Activated CD4-positive, alpha-beta T cell treated with anti-CD3 and anti-CD28 coated beads, Interleukin-2, Interleukin-6, amounts not matched to agents 100 ng/mL and 50 ng/mL, durations not matched to agents 16 hours and 8 hours (primary cell): ENCODE results near the gene WDR59.
A peak's percentile ranks its signal among the peaks of the same experiment; 100 is the strongest.

Source experiments
- DNase-seq: peaks from one replicate; pipeline ENCODE4 v3.0.0-alpha.2; 2020

Gene WDR59

GRCh38 chr16:74901606-74902005 lies 83.3 kb downstream of the WDR59 start:
- no peak for DNase-seq

DNA sequence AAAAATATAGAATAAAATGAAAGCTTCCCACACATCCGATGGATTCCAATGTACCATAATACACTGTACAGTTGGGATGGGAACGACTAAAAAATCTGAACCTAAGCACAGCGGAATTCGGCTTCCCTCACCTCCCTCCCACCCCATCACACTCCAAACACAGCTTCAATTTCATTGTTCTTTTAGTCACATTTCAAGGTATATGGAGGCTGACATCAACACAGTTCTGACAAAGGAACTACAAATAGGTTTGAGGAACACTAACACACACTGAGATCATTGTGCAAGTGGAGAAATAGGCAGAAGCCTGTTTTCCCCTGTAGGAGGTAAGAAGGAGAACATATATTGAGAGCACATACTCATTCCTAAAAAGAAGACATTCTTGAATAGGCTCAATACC lies 85.1 kb downstream of the WDR59 start:
- no peak for DNase-seq

- DNase-seq: no peak
Measured at GRCh38 chr16:74898659-74899058, 86.3 kb downstream of the WDR59 start.

DNA sequence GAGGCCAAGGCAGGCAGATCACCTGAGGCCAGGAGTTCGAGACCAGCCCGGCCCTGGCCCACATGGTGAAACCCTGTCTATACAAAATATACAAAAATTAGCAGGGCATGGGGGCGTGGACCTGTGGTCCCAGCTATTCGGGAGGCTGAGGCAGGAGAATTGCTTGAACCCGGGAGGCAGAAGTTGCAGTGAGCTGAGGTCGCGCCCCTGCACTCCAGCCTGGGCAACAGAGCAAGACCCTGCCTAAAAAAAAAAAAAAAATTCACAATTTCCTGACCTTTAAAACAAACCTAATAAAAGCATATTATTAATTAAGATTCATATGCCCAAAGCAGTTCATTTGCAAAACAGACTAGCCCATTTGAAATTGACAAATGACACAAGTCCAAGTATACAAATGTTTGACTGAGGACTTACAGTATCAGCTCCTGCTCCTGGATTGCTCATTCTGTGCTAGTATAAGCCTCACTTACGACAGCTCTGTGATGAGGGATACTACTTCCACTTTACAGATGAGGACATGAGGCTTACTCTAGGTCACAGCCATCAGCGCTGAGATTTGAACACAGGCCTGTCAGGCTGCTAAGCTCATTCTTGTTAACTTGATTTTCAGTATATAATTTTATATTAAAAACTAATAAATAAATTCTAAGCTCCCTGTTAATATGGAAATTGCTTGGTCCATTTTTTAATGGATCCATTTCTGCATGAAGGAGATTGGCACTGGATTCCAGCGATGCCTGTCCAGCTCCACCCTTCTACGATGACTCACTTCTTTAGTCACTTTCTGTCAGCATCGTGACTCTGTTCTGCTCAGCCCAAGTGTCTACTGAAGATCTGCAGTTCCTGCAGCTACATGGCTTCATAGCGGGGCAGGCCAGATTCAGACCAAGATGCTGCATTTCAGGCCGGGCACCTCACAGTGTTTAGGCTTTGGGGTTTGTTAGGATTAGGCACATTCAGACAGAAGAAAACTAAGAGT lies 88.2 kb downstream of the WDR59 start:
- DNase-seq: peak; percentile 6

DNA sequence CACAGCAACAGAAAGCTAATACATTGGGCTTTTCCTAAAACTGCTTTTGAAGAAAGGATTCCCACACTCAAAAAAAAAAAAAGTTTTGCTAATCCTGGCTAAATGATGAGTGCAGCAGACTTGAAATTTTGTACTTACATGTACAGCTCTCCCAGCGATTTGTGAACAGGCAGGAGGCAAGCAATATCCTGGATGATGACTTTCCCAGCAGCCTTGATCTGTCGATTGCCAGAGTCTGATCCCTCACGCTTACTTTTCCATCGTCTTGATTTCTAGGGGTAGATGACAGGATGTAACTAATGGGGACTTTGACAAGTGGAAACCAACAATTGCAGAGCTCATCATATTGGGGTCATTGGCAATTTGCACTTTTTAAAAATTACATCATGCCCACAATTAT lies 91.4 kb downstream of the WDR59 start:
- no peak for DNase-seq

DNA sequence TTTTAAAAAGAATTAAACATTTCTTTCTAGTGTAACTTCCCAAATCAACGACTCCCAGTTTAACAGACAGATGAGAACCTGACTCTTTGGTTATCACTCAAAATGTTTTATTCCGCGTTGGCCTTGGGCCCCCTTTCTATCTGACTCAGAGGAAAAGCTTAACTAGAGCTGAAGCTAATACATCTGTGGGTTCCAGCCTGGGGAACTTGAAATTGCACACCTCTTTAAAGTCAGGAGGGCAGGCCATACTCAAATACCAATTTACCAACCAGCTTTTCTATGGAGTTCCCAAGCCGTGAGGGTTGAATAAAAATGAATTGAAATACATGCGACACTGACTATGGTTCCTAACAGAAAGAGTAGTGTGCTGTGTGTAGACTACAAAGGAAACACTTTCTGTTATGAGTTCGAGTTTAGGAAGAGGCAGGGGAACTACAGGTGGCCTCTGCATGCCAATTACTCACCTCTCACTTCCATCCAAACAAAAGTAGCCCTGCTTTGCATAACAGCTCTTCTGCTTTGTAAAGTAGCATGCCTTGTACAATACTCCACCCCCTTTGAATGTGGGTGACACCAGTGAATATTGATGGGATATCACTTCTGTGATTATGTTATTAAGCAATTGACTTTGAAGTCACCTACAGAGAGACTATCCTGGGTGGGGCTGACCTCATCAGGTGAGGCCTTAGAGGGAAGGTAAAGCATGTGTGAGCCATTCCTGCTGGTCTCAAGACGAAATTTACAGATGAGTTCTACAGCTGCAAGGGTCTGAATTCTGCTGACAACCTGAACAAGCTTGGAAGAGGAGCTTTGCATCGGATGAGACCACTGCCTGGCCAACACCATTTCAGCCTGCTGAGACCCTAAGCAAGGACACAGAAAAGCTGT lies 92.1 kb downstream of the WDR59 start:
- DNase-seq: no peak

DNA sequence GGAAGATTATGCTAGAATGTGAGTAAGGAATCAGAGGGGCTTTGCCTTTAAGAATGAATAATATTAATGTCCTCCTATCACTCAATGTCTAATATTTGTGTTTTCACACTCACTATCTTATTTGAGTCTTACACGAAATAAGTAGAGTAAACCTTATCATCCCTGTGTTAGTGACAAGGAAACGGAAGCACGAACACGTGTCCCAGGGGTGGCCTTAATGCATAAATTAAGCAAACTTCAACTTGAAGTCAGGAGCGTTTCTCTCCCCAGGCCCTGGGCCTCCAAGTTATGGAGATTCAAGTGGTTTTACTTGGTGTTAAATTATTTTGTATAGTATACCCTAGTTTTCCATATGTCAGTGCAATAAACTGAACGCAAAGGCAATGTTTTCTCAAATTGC lies 96.0 kb downstream of the WDR59 start:
- DNase-seq: no peak

GRCh38 chr16:74888232-74888862 lies 96.6 kb downstream of the WDR59 start:
- DNase-seq: no peak

- no peak for DNase-seq
Measured at GRCh38 chr16:74887084-74887483, 97.8 kb downstream of the WDR59 start.

DNA sequence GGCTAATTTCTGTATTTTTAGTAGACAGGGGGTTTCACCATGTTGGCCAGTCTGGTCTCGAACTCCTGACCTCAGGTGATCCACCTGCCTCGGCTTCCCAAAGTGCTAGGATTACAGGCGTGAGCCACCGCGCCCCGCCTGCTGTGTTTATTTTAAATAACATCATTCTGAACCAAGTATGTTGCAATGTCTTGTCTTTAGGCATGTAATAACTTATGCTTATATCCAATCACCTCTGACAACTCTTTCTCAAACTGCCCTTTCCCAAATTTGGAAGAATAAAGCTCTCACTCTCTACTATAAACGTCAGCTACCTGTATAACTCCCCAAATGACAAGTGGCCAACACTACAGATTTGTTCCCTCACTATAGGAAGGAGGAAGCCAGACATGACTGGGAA lies 107.2 kb downstream of the WDR59 start:
- no peak for DNase-seq

GRCh38 chr16:74874912-74875546 lies 109.9 kb downstream of the WDR59 start:
- no peak for DNase-seq

- no peak for DNase-seq
Measured at GRCh38 chr16:74874123-74874522, 110.8 kb downstream of the WDR59 start.

DNA sequence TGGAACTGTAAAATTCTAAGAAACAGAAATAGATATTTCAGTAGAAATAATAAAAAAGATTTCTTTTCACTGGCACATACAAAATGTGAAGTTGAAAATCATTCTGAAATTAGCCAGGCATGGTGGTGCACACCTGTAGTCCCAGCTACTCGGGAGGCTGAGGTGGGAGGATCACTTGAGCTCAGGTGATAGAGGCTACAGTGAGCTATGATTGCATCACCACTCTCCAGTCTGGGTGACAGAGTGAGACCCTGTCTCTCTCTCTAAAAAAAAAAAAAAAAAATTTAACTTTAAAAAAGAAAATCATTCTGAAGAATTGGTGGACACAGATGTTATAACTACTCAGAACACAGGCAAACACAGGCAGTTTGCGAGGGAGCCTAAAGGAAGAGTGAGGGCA lies 112.6 kb downstream of the WDR59 start:
- DNase-seq: no peak

- no peak for DNase-seq
Measured at GRCh38 chr16:74871608-74872007, 113.3 kb downstream of the WDR59 start.

GRCh38 chr16:74868501-74868900 lies 116.4 kb downstream of the WDR59 start:
- peak; percentile 14 for DNase-seq

- no peak for DNase-seq
Measured at GRCh38 chr16:74868035-74868434, 116.9 kb downstream of the WDR59 start.

- DNase-seq: no peak
Measured at GRCh38 chr16:74867281-74867849, 117.6 kb downstream of the WDR59 start.

DNA sequence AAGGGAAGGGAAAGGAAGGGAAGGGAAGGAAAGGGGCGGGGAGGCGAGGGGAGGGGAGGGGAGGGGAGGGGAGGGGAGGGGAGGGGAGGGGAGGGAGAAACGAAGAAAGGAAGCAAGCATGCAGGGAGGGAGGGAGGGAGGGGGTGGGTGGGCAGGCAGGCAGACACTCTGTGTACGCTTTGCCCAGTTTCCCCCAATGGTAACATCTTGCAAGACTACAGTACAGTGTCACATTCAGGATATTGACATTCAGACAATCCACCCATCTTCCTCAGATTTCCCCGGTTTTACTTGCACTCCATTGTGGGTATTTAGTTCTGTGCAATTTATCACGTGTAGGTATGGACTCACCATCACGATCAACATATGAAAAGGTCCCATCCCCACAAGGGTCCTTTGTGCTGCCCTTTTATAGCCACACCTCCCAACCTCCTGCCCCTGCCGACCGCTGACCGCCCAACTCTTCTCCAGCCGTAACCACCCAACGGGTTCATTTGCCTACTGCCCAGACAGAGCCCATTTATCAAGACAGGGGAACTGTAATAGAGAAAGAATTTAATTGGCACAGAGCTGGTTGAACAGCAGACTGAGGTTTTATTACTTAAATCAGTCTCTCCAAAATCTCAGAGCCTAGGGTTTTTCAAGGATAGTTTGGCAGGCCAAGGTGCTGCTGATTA lies 118.9 kb downstream of the WDR59 start:
- no peak for DNase-seq

GRCh38 chr16:74862743-74863244 lies 122.1 kb downstream of the WDR59 start:
- DNase-seq: peak; percentile 61

- no peak for DNase-seq
Measured at GRCh38 chr16:74852500-74852875, 132.4 kb downstream of the WDR59 start.

DNA sequence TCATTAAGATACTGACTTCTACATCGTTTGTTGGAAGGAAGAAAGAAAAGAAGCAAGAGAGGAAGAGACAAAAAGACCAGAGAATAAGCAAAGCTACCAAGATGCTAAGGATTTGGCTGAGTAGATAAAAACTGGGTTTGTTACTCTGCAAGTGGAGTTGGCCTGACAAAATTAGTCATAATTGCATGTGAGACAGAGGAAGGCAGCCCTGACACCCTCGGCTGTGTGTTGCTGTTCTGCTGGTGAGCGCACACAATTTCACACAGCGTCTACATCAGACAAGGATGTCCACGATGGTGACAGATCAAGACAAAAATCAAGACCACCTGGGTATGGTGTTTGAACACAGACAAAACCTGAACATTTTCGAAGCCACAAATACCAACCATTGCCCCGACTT lies 134.9 kb downstream of the WDR59 start:
- DNase-seq: no peak

DNA sequence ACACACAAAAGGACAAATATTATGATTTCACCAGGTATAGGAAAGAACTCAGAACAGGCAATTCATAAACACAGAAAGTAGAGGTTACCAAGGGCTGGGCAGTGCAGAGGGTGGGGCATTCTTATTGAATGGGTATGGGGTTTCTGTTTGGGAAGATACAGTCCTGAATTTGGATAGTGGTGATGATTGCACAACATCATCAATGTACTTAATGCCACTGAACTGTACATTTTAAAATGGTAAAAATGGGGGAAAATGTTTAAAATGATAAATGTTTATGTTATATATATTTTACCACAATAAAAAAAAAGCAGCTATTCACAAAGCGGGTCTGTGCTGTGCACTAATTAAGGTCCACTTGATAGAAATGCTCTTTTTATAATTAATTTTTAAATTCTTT lies 137.7 kb downstream of the WDR59 start:
- DNase-seq: no peak
